Endodermal cell (in vitro differentiated cells): ENCODE data around the gene THADA. TPM values are rescaled to one million over a fixed set of nuclear protein-coding genes. Genes with fewer than 3 reads are reported as not detected.

Source experiments
- DNase-seq: peaks from one replicate; pipeline ENCODE4 v3.0.0-alpha.2; 2017
- H3K27ac ChIP-seq: 2 replicates; pipeline ENCODE4 v1.5.1; 2013; ENCODE audit warnings: mild to moderate bottlenecking, low read depth, low read length, moderate library complexity
- H3K27me3 ChIP-seq: 2 replicates; pipeline ENCODE4 v1.6.1; 2013; ENCODE audit warnings: mild to moderate bottlenecking, low read length, moderate library complexity; ENCODE audit not compliant: insufficient read depth, control insufficient read depth, poor library complexity, severe bottlenecking
- H3K36me3 ChIP-seq: 2 replicates; pipeline ENCODE4 v1.7.0; 2013; ENCODE audit warnings: mild to moderate bottlenecking, low read length, moderate library complexity; ENCODE audit not compliant: control insufficient read depth, insufficient read depth
- H3K4me1 ChIP-seq: one replicate; pipeline ENCODE4 v1.7.0; 2013; ENCODE audit warnings: low read length; ENCODE audit not compliant: control insufficient read depth, insufficient read depth
- H3K4me3 ChIP-seq: 2 replicates; pipeline ENCODE4 v1.5.1; 2013; ENCODE audit warnings: mild to moderate bottlenecking, low read length, moderate library complexity
- H3K9ac ChIP-seq: 2 replicates; pipeline ENCODE4 v1.6.1; 2013; ENCODE audit warnings: mild to moderate bottlenecking, low read length, moderate library complexity; ENCODE audit not compliant: poor library complexity, severe bottlenecking; ENCODE audit errors: extremely low read depth
- H3K9me3 ChIP-seq: 2 replicates; pipeline ENCODE4 v1.6.1; 2013; ENCODE audit warnings: mild to moderate bottlenecking, low read length, moderate library complexity; ENCODE audit not compliant: control insufficient read depth
- H3K27ac Mint-ChIP-seq: 2 replicates; pipeline ENCODE4 v1.8.0; 2020; ENCODE audit warnings: mixed read lengths
- H3K27me3 Mint-ChIP-seq: 2 replicates; pipeline ENCODE4 v1.8.0; 2021; ENCODE audit warnings: mild to moderate bottlenecking, mixed read lengths; ENCODE audit not compliant: insufficient read depth
- H3K36me3 Mint-ChIP-seq: 2 replicates; pipeline ENCODE4 v1.8.0; 2020; ENCODE audit warnings: low read depth, mixed read lengths
- H3K4me1 Mint-ChIP-seq: 2 replicates; pipeline ENCODE4 v1.8.0; 2020; ENCODE audit warnings: mixed read lengths
- H3K4me3 Mint-ChIP-seq: 2 replicates; pipeline ENCODE4 v1.8.0; 2020; ENCODE audit warnings: mild to moderate bottlenecking, moderate library complexity, mixed read lengths
- H3K9me3 Mint-ChIP-seq: 2 replicates; pipeline ENCODE4 v1.8.0; 2020; ENCODE audit warnings: mild to moderate bottlenecking, mixed read lengths
- CTCF ChIP-seq: fragments of 200-600 bp; sonication (generic); conservative IDR thresholded peaks from 2 replicates; pipeline ENCODE4 v1.5.0; 2021; ENCODE audit warnings: antibody characterized with exemption, mild to moderate bottlenecking
- WGBS, 2 experiments: methylation state at CpG; one replicate each; pipeline versions ENCODE4 v1.1.5 to v1.1.7; 2013; ENCODE audit warnings: missing lambda C conversion rate in 2 of 2, mixed read lengths in 1 of 2; ENCODE audit not compliant: insufficient coverage in 1 of 2, insufficient read length in 1 of 2; 5-methylcytosine and 5-hydroxymethylcytosine counted together
- total RNA-seq, 2 donors: library from RNA; stranded (reverse); fragmentation: NEBNext Ultra II Directional in 1 of 2; extraction: Animal tissue kit (Norgen Biotek cat#: 25700) in 1 of 2; gene quantifications; 2 replicates in 1 of 2; 3 replicates in 1 of 2; pipeline ENCODE4 v1.2.1, GENCODE V29; 2021

THADA gene
- total RNA-seq, 2 donors from 2014 or later, result 32.8 to 35.0 TPM

GRCh38 chr2:43566461-43566729 is 29.4 kb downstream of the THADA start:
- Mint-ChIP-seq H3K27ac (no peak overlapping the region), H3K9me3 (no peaks in the 10 kb centered on the region), H3K36me3 (peaks cover 40% of the 10 kb centered on the region), H3K27me3 (no peaks in the 10 kb centered on the region), H3K4me3 (no peak overlapping the region), H3K4me1 (no peaks in the 10 kb centered on the region)
- Histone ChIP-seq H3K27me3 (no peaks in the 10 kb centered on the region), H3K4me1 (no peaks in the 10 kb centered on the region), H3K27ac (no peak overlapping the region), H3K9ac (no peak overlapping the region), H3K9me3 (no peaks in the 10 kb centered on the region), H3K36me3 (peaks cover 17% of the 10 kb centered on the region), H3K4me3 (no peak overlapping the region)
- TF ChIP-seq CTCF, result no peak
- DNase-seq, result no peak

- no peaks in the 10 kb centered on the region for H3K4me1 Mint-ChIP-seq
- H3K27me3 ChIP-seq, result no peaks in the 10 kb centered on the region
- H3K4me1 ChIP-seq, result no peaks in the 10 kb centered on the region
- no peak overlapping the region for H3K27ac Mint-ChIP-seq
- 79% methylated on average over 1 of the region's 2 CpGs; no CpG with 5 or more reads in 1 of the 2 experiments for WGBS, 2 experiments
- DNase-seq, result no peak
- H3K4me3 Mint-ChIP-seq, result no peak overlapping the region
- H3K9me3 ChIP-seq, result no peaks in the 10 kb centered on the region
- no peak overlapping the region for H3K4me3 ChIP-seq
- TF ChIP-seq CTCF, result no peak
- no peak overlapping the region for H3K27ac ChIP-seq
- H3K36me3 Mint-ChIP-seq, result peaks cover 34% of the 10 kb centered on the region
- peaks cover 18% of the 10 kb centered on the region for H3K36me3 ChIP-seq
- no peaks in the 10 kb centered on the region for H3K9me3 Mint-ChIP-seq
- H3K9ac ChIP-seq, result no peak overlapping the region
- no peaks in the 10 kb centered on the region for H3K27me3 Mint-ChIP-seq
Observed at GRCh38 chr2:43563679-43564078, 32.2 kb downstream of the THADA start.

GRCh38 chr2:43560231-43560547 is 35.6 kb downstream of the THADA start:
- Mint-ChIP-seq H3K27ac (no peak overlapping the region), H3K4me1 (peaks cover 2% of the 10 kb centered on the region), H3K4me3 (no peak overlapping the region), H3K27me3 (no peaks in the 10 kb centered on the region), H3K36me3 (peaks cover 31% of the 10 kb centered on the region), H3K9me3 (no peaks in the 10 kb centered on the region)
- Histone ChIP-seq H3K9me3 (no peaks in the 10 kb centered on the region), H3K4me3 (no peak overlapping the region), H3K36me3 (peaks cover 19% of the 10 kb centered on the region), H3K4me1 (no peaks in the 10 kb centered on the region), H3K27me3 (no peaks in the 10 kb centered on the region), H3K9ac (no peak overlapping the region), H3K27ac (no peak overlapping the region)
- TF ChIP-seq CTCF, result no peak
- DNase-seq, result no peak
- 84 to 98% methylated on average over 2 of the region's 2 CpGs for WGBS, 2 experiments
